Stomach (tissue), 4 donors: Measurements from ENCODE around the gene CYP27A1.

Experiments
- CTCF ChIP-seq, 7 experiments: fragments of 450-650 bp in 4 of 7; fragments of 200-600 bp in 3 of 7; sonication (generic) in 3 of 7; IDR thresholded peaks; one replicate each; pipeline ENCODE4 v1.5.1; 2016 to 2019; ENCODE audit warnings: antibody characterized with exemption in 7 of 7, control low read depth in 2 of 7, mild to moderate bottlenecking in 1 of 7
- POLR2A ChIP-seq, 4 donors: fragments of 450-650 bp; IDR thresholded peaks; one replicate each; pipeline ENCODE4 v1.6.1; 2016; ENCODE audit warnings: antibody characterized with exemption in 4 of 4, control low read depth in 2 of 4, mild to moderate bottlenecking in 1 of 4, moderate library complexity in 1 of 4

- TF ChIP-seq CTCF (IDR thresholded peaks at IDR 0.05) (no peak), POLR2A (IDR thresholded peaks at IDR 0.05) (no peak)
These were observed 75.6 kb downstream of the CYP27A1 start for GRCh38 chr2:218857371-218858137.
